Prostate gland (tissue), 2 donors: ENCODE results near the gene IQGAP2. TPM values are rescaled to one million over a fixed set of nuclear protein-coding genes. Genes with fewer than 3 reads are reported as not detected.

Source experiments
- DNase-seq: peaks from one replicate; pipeline ENCODE4 v3.0.0-alpha.2; 2019; ENCODE audit warnings: low spot score
- H3K27ac ChIP-seq, 2 donors: fragments of 200-600 bp; sonication (generic); 2 replicates each; pipeline ENCODE4 v1.5.1; 2017 to 2019
- H3K27me3 ChIP-seq: fragments of 200-600 bp; sonication (generic); replicated peaks from 2 replicates; pipeline ENCODE4 v1.5.1; 2019; ENCODE audit not compliant: insufficient read depth
- H3K36me3 ChIP-seq, 2 donors: fragments of 200-600 bp; sonication (generic); 1 replicate in 1 of 2; 2 replicates in 1 of 2; pipeline versions ENCODE4 v1.5.1 to v1.8.1; 2017 to 2019
- H3K4me1 ChIP-seq: fragments of 200-600 bp; sonication (generic); replicated peaks from 2 replicates; pipeline ENCODE4 v1.5.1; 2019
- H3K4me3 ChIP-seq, 2 donors: fragments of 200-600 bp; sonication (generic); 2 replicates each; pipeline ENCODE4 v1.5.1; 2017 to 2019
- H3K9me3 ChIP-seq: fragments of 200-600 bp; sonication (generic); 2 replicates; pipeline ENCODE4 v1.5.1; 2017
- CTCF ChIP-seq, 4 experiments: fragments of 200-600 bp in 2 of 4; fragments of 450-650 bp in 2 of 4; sonication (generic) in 2 of 4; IDR thresholded peaks; 1 replicate in 3 of 4; 2 replicates in 1 of 4; pipeline ENCODE4 v1.5.1; 2016 to 2019; ENCODE audit warnings: antibody characterized with exemption in 4 of 4, mild to moderate bottlenecking in 2 of 4, moderate library complexity in 2 of 4
- POLR2A ChIP-seq: fragments of 450-650 bp; IDR thresholded peaks from one replicate; pipeline ENCODE4 v1.6.1; 2016; ENCODE audit warnings: antibody characterized with exemption, mild to moderate bottlenecking
- POLR2AphosphoS5 ChIP-seq: sonication (generic); formaldehyde crosslinking; IDR thresholded peaks from one replicate; pipeline ENCODE4 v1.6.1; 2017; ENCODE audit warnings: antibody characterized with exemption
- WGBS: methylation state at CpG from one replicate; pipeline ENCODE4 v1.1.5; 2018; 5-methylcytosine and 5-hydroxymethylcytosine counted together
- intact Hi-C: fragments of 100-400 bp; cut with DNase I; formaldehyde crosslinking; loops from one replicate; pipeline ENCODE4 v1.14.2; 2022
- total RNA-seq, 2 donors: library from RNA; depleted of rRNA; stranded (reverse); fragments of >200 nt; gene quantifications; one replicate each; pipeline ENCODE4 v1.1.0, GENCODE V29; 2016

IQGAP2 gene
- total RNA-seq, 2 donors from 2014 or later, result 41.5 to 64.9 TPM

- no peak for TF ChIP-seq CTCF (IDR thresholded peaks at IDR 0.05)
- TF ChIP-seq POLR2AphosphoS5, result no peak
- no peak for TF ChIP-seq POLR2A
- DNase-seq, result no peak
- Histone ChIP-seq H3K9me3 (no peaks in the 10 kb centered on the region), H3K4me1 (peaks cover 5% of the 10 kb centered on the region), H3K27me3 (no peaks in the 10 kb centered on the region), H3K27ac (no peak overlapping the region), H3K4me3 (no peak overlapping the region), H3K36me3 (no peaks in the 10 kb centered on the region)
- WGBS, result 85% methylated on average over 13 of the region's 13 CpGs
- intact Hi-C loops, result no loop called here
Measured at GRCh38 chr5:76389513-76390154, 13.5 kb upstream of the IQGAP2 start.

GRCh38 chr5:76391014-76391413 lies 12.1 kb upstream of the IQGAP2 start:
- no peak overlapping the region for H3K27ac ChIP-seq
- WGBS, result over 99% methylated on average over 9 of the region's 9 CpGs
- intact Hi-C loops, result no loop called here
- H3K36me3 ChIP-seq, result no peaks in the 10 kb centered on the region
- TF ChIP-seq POLR2AphosphoS5 (no peak), CTCF (IDR thresholded peaks at IDR 0.05) (no peak), POLR2A (no peak)
- peaks cover 5% of the 10 kb centered on the region for H3K4me1 ChIP-seq
- DNase-seq, result no peak
- H3K4me3 ChIP-seq, result no peak overlapping the region
- no peaks in the 10 kb centered on the region for H3K9me3 ChIP-seq
- H3K27me3 ChIP-seq, result no peaks in the 10 kb centered on the region

- no peak for TF ChIP-seq CTCF (IDR thresholded peaks at IDR 0.05)
- intact Hi-C loops, result no loop called here
- Histone ChIP-seq H3K27ac (no peak overlapping the region), H3K9me3 (no peaks in the 10 kb centered on the region), H3K27me3 (no peaks in the 10 kb centered on the region), H3K4me3 (no peak overlapping the region), H3K36me3 (no peaks in the 10 kb centered on the region), H3K4me1 (peaks cover 3% of the 10 kb centered on the region)
- 83% methylated on average over 5 of the region's 5 CpGs for WGBS
- no peak for DNase-seq
Measured at GRCh38 chr5:76393035-76393680, 9.9 kb upstream of the IQGAP2 start.

- no peaks in the 10 kb centered on the region for H3K4me1 ChIP-seq
- H3K27me3 ChIP-seq, result no peaks in the 10 kb centered on the region
- no peak for DNase-seq
- TF ChIP-seq POLR2A (no peak), CTCF (IDR thresholded peaks at IDR 0.05) (no peak), POLR2AphosphoS5 (no peak)
- no peaks in the 10 kb centered on the region for H3K36me3 ChIP-seq
- no peaks in the 10 kb centered on the region for H3K9me3 ChIP-seq
- no peak overlapping the region for H3K4me3 ChIP-seq
- no peak overlapping the region for H3K27ac ChIP-seq
- intact Hi-C loops, result no loop called here
- WGBS, result 93% methylated on average over 2 of the region's 2 CpGs
Measured at GRCh38 chr5:76397200-76397599, 5.9 kb upstream of the IQGAP2 start.

GRCh38 chr5:76399268-76399667 lies 3.8 kb upstream of the IQGAP2 start:
- Histone ChIP-seq H3K4me1 (no peaks in the 10 kb centered on the region), H3K27me3 (no peaks in the 10 kb centered on the region), H3K4me3 (no peak overlapping the region), H3K27ac (no peak overlapping the region), H3K9me3 (no peaks in the 10 kb centered on the region), H3K36me3 (no peaks in the 10 kb centered on the region)
- WGBS, result 99% methylated on average over 2 of the region's 2 CpGs
- no peak for DNase-seq
- TF ChIP-seq POLR2A (no peak), POLR2AphosphoS5 (no peak), CTCF (IDR thresholded peaks at IDR 0.05) (no peak)
- intact Hi-C loops, result no loop called here
